ENCODE data around the gene ARPC2. TPM values are rescaled to one million over a fixed set of nuclear protein-coding genes. Genes with fewer than 3 reads are reported as not detected.

Gene ARPC2
- total and polyA plus RNA-seq, 4 donors: 58.1 to 83.6 (median 73.7) TPM

DNA sequence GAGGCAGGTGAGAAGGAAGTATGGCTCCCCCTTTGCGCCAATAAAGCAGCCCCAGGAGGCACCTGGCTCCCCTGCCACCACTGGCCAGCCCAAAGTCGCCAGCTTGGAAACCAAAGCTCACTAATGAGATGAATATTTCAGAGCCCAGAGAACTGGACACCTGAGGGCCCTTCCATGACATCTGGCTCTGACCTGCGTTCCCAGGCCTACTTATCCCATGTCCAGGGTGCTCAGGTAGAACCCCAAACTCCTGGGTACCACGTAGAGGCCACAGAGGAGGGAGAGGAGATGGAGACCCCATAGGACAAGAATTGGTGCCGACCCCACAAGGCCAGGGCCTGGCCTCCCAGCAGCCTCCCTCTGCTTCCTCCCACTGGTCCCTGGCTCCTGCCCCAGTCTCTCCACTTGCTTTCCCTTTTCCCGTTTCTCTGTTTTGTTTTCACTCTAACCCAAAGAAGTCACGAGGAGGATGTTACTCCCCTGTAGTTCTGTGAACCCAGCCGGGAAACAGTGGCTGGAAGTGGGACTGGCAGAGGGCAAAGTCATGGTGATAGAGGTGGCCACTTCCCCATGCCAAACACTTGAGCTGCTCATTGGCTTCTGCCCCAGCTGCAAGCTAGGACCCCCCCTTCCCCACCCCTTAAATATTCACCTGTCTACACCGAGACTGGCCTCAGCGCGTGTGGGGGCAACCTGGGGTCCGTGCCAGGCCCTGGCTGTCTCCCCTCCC is 74.5 kb downstream of the ARPC2 start (continued):
- TF ChIP-seq, protein P1, sequence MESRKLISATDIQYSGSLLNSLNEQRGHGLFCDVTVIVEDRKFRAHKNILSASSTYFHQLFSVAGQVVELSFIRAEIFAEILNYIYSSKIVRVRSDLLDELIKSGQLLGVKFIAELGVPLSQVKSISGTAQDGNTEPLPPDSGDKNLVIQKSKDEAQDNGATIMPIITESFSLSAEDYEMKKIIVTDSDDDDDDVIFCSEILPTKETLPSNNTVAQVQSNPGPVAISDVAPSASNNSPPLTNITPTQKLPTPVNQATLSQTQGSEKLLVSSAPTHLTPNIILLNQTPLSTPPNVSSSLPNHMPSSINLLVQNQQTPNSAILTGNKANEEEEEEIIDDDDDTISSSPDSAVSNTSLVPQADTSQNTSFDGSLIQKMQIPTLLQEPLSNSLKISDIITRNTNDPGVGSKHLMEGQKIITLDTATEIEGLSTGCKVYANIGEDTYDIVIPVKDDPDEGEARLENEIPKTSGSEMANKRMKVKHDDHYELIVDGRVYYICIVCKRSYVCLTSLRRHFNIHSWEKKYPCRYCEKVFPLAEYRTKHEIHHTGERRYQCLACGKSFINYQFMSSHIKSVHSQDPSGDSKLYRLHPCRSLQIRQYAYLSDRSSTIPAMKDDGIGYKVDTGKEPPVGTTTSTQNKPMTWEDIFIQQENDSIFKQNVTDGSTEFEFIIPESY (IDR thresholded peaks at IDR 0.05): no peak
- no peak for TF ChIP-seq RAD21 (IDR thresholded peaks at IDR 0.05)

GRCh38 chr2:218292048-218293014 is 75.3 kb downstream of the ARPC2 start, which contains the start of gene TMBIM1:
TSS of gene TMBIM1 (minus strand) at chr2:218292503. CDS start at chr2:218282141, 10,362 bp downstream.
- H3K36me3 ChIP-seq (ENCODE audit: control insufficient read depth in 4 of 4, insufficient read depth in 3 of 4, low read depth in 1 of 4, low read length in 3 of 4): no peaks in the 10 kb centered on the region
- peak within 1 kb of the TSS; percentile 64 to 89 (median 69) for H3K4me3 ChIP-seq (ENCODE audit: low read depth in 1 of 3, low read length in 3 of 3)
- H3K9ac ChIP-seq (ENCODE audit: low read depth in 1 of 2, low read length in 2 of 2): peak within 1 kb of the TSS; percentile 72 to 86
- H3K4me1 ChIP-seq (ENCODE audit: control insufficient read depth in 4 of 4, insufficient read depth in 4 of 4, low read length in 3 of 4): peaks cover 22 to 52% (median 39%) of the 10 kb centered on the region in 4 donors
- no peaks in the 10 kb centered on the region for H3K27me3 ChIP-seq (ENCODE audit: control insufficient read depth in 4 of 4, insufficient read depth in 4 of 4, low read length in 3 of 4)
- H3K27ac ChIP-seq (ENCODE audit: low read depth in 1 of 2, low read length in 2 of 2): peak within 1 kb of the TSS; percentile 98 to 99
- DNase-seq (ENCODE audit: low spot score): peak; percentile 87
- TF ChIP-seq, protein P2, sequence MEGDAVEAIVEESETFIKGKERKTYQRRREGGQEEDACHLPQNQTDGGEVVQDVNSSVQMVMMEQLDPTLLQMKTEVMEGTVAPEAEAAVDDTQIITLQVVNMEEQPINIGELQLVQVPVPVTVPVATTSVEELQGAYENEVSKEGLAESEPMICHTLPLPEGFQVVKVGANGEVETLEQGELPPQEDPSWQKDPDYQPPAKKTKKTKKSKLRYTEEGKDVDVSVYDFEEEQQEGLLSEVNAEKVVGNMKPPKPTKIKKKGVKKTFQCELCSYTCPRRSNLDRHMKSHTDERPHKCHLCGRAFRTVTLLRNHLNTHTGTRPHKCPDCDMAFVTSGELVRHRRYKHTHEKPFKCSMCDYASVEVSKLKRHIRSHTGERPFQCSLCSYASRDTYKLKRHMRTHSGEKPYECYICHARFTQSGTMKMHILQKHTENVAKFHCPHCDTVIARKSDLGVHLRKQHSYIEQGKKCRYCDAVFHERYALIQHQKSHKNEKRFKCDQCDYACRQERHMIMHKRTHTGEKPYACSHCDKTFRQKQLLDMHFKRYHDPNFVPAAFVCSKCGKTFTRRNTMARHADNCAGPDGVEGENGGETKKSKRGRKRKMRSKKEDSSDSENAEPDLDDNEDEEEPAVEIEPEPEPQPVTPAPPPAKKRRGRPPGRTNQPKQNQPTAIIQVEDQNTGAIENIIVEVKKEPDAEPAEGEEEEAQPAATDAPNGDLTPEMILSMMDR (IDR thresholded peaks at IDR 0.05; ENCODE audit: low read depth, low read length, missing input control): peak; percentile 92
- TF ChIP-seq, protein P3, sequence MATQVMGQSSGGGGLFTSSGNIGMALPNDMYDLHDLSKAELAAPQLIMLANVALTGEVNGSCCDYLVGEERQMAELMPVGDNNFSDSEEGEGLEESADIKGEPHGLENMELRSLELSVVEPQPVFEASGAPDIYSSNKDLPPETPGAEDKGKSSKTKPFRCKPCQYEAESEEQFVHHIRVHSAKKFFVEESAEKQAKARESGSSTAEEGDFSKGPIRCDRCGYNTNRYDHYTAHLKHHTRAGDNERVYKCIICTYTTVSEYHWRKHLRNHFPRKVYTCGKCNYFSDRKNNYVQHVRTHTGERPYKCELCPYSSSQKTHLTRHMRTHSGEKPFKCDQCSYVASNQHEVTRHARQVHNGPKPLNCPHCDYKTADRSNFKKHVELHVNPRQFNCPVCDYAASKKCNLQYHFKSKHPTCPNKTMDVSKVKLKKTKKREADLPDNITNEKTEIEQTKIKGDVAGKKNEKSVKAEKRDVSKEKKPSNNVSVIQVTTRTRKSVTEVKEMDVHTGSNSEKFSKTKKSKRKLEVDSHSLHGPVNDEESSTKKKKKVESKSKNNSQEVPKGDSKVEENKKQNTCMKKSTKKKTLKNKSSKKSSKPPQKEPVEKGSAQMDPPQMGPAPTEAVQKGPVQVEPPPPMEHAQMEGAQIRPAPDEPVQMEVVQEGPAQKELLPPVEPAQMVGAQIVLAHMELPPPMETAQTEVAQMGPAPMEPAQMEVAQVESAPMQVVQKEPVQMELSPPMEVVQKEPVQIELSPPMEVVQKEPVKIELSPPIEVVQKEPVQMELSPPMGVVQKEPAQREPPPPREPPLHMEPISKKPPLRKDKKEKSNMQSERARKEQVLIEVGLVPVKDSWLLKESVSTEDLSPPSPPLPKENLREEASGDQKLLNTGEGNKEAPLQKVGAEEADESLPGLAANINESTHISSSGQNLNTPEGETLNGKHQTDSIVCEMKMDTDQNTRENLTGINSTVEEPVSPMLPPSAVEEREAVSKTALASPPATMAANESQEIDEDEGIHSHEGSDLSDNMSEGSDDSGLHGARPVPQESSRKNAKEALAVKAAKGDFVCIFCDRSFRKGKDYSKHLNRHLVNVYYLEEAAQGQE (IDR thresholded peaks at IDR 0.05): peak; percentile 24
- TF ChIP-seq RAD21 (IDR thresholded peaks at IDR 0.05) (peak; percentile 41 to 65), TAF1 (conservative IDR thresholded peaks at IDR 0.05) (peak; percentile 5)
- TF ChIP-seq, protein P4, sequence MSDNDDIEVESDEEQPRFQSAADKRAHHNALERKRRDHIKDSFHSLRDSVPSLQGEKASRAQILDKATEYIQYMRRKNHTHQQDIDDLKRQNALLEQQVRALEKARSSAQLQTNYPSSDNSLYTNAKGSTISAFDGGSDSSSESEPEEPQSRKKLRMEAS (IDR thresholded peaks at IDR 0.05): no peak
- WGBS: 7% methylated on average over 63 of the region's 63 CpGs
- no peaks in the 10 kb centered on the region for H3K9me3 ChIP-seq (ENCODE audit: control insufficient read depth in 4 of 4, low read length in 3 of 4)
